Smooth muscle cell (in vitro differentiated cells): Measurements from ENCODE around the gene TRNP1. TPM values are rescaled to one million over a fixed set of nuclear protein-coding genes. Genes with fewer than 3 reads are reported as not detected.

ENCODE experiments used
- DNase-seq: peaks from one replicate; lab custom pipeline; 2025; ENCODE audit not compliant: unreplicated experiment; lab: John Stamatoyannopoulos, UW
- H2AFZ ChIP-seq: fragments of 200-600 bp; sonication (generic); 2 replicates; pipeline ENCODE4 v1.6.0; 2016; ENCODE audit warnings: antibody characterized with exemption, low read depth, mild to moderate bottlenecking
- H3F3A ChIP-seq: fragments of 200-600 bp; sonication (generic); 2 replicates; pipeline ENCODE4 v1.6.0; 2017; ENCODE audit warnings: antibody characterized with exemption, low read depth
- H3K27ac ChIP-seq: fragments of 200-600 bp; sonication (generic); 2 replicates; pipeline ENCODE4 v1.5.1; 2016; ENCODE audit warnings: low read depth, mild to moderate bottlenecking
- H3K27me3 ChIP-seq: fragments of 200-600 bp; sonication (generic); 2 replicates; pipeline ENCODE4 v1.6.1; 2016; ENCODE audit warnings: low read depth, mild to moderate bottlenecking
- H3K36me3 ChIP-seq: fragments of 200-600 bp; sonication (generic); 2 replicates; pipeline ENCODE4 v1.5.1; 2016; ENCODE audit warnings: low read depth
- H3K4me1 ChIP-seq: fragments of 200-600 bp; sonication (generic); 2 replicates; pipeline ENCODE4 v1.5.1; 2016; ENCODE audit warnings: low read depth
- H3K4me2 ChIP-seq: fragments of 200-600 bp; sonication (generic); 2 replicates; pipeline ENCODE4 v1.6.0; 2016; ENCODE audit warnings: mild to moderate bottlenecking
- H3K4me3 ChIP-seq: fragments of 200-600 bp; sonication (generic); 2 replicates; pipeline ENCODE4 v1.5.1; 2016; ENCODE audit warnings: mild to moderate bottlenecking
- H3K79me2 ChIP-seq: fragments of 200-600 bp; sonication (generic); 2 replicates; pipeline ENCODE4 v1.6.0; 2016; ENCODE audit warnings: low read depth, mild to moderate bottlenecking
- H3K9ac ChIP-seq: fragments of 200-600 bp; sonication (generic); 2 replicates; pipeline ENCODE4 v1.6.0; 2016; ENCODE audit warnings: low read depth
- H3K9me3 ChIP-seq: fragments of 200-600 bp; sonication (generic); replicated peaks from 2 replicates; pipeline ENCODE4 v1.5.1; 2016; ENCODE audit warnings: low read depth
- H4K20me1 ChIP-seq: fragments of 200-600 bp; sonication (generic); 2 replicates; pipeline ENCODE4 v1.6.0; 2016; ENCODE audit warnings: low read depth
- WGBS: methylation state at CpG from one replicate; pipeline ENCODE4 v1.1.7; 2016; ENCODE audit warnings: low lambda C conversion rate; 5-methylcytosine and 5-hydroxymethylcytosine counted together
- polyA plus RNA-seq: library from polyadenylated mRNA; unstranded; fragments of >200 nt; fragmentation: Nextera tagmentation; extraction: Ambion mirVana; gene quantifications from 2 replicates; pipeline ENCODE4 v1.2.1, GENCODE V29; 2016
- total RNA-seq: library from RNA; depleted of rRNA; stranded (reverse); fragments of >200 nt; gene quantifications from 2 replicates; pipeline ENCODE4 v1.2.3, GENCODE V29; 2014
- TF ChIP-seq, protein P1 (sequence below): fragments of 200-600 bp; sonication (generic); IDR thresholded peaks from 2 replicates; pipeline ENCODE4 v1.5.1; 2017; ENCODE audit warnings: borderline replicate concordance, mild to moderate bottlenecking, antibody characterized with exemption; ENCODE audit not compliant: insufficient read depth, poor library complexity, severe bottlenecking

Gene TRNP1
- total and polyA plus RNA-seq, 2 experiments from 2014 or later: 4.4 to 18.6 TPM

DNA sequence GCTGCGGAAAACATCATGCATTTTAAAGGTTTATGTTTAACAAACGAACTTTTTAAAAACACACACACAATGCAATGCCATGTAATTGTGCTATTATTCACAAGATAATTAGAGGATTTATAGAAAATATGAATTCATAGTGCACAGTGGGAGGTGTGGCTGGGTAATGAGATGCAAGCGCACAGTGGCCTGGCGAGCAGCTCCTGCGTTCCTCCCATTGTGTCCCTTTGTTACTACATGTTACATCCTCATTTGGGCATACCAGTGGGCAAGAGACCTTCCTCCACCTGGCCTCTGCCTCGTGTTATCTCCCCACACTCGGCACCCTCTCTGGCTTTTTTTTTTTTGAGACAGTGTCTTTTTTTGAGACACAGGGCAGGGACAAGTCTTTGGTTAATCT is 49.2 kb downstream of the TRNP1 start:
- H2AFZ ChIP-seq: no peak overlapping the region
- 90% methylated on average over 7 of the region's 7 CpGs for WGBS
- no peaks in the 10 kb centered on the region for H3K79me2 ChIP-seq
- TF ChIP-seq, protein P1, sequence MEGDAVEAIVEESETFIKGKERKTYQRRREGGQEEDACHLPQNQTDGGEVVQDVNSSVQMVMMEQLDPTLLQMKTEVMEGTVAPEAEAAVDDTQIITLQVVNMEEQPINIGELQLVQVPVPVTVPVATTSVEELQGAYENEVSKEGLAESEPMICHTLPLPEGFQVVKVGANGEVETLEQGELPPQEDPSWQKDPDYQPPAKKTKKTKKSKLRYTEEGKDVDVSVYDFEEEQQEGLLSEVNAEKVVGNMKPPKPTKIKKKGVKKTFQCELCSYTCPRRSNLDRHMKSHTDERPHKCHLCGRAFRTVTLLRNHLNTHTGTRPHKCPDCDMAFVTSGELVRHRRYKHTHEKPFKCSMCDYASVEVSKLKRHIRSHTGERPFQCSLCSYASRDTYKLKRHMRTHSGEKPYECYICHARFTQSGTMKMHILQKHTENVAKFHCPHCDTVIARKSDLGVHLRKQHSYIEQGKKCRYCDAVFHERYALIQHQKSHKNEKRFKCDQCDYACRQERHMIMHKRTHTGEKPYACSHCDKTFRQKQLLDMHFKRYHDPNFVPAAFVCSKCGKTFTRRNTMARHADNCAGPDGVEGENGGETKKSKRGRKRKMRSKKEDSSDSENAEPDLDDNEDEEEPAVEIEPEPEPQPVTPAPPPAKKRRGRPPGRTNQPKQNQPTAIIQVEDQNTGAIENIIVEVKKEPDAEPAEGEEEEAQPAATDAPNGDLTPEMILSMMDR: no peak
- DNase-seq: no peak
- no peaks in the 10 kb centered on the region for H3F3A ChIP-seq
- H3K36me3 ChIP-seq: no peaks in the 10 kb centered on the region
- no peak overlapping the region for H3K4me3 ChIP-seq
- no peak overlapping the region for H3K27ac ChIP-seq
- no peaks in the 10 kb centered on the region for H3K9me3 ChIP-seq
- no peak overlapping the region for H3K9ac ChIP-seq
- no peaks in the 10 kb centered on the region for H4K20me1 ChIP-seq
- no peaks in the 10 kb centered on the region for H3K27me3 ChIP-seq
- H3K4me1 ChIP-seq: no peaks in the 10 kb centered on the region
- H3K4me2 ChIP-seq: no peak overlapping the region

GRCh38 chr1:27044613-27045151 is 51.2 kb downstream of the TRNP1 start:
- Histone ChIP-seq H3K9me3 (no peaks in the 10 kb centered on the region), H2AFZ (peak overlapping the region; percentile 47), H4K20me1 (no peaks in the 10 kb centered on the region), H3K9ac (no peak overlapping the region), H3K4me3 (no peak overlapping the region), H3K27me3 (no peaks in the 10 kb centered on the region), H3K4me2 (peak overlapping the region; percentile 2), H3K4me1 (no peaks in the 10 kb centered on the region), H3K79me2 (no peaks in the 10 kb centered on the region), H3F3A (no peaks in the 10 kb centered on the region), H3K36me3 (no peaks in the 10 kb centered on the region), H3K27ac (no peak overlapping the region)
- peak; percentile 77 for DNase-seq
- TF ChIP-seq, protein P1: peak; percentile 92
- 13% methylated on average over 12 of the region's 12 CpGs for WGBS

- Histone ChIP-seq H3K9me3 (no peaks in the 10 kb centered on the region), H3K9ac (no peak overlapping the region), H3K4me3 (no peak overlapping the region), H3F3A (no peaks in the 10 kb centered on the region), H3K27ac (no peak overlapping the region), H3K4me1 (no peaks in the 10 kb centered on the region), H2AFZ (peak overlapping the region; percentile 3), H3K36me3 (no peaks in the 10 kb centered on the region), H3K4me2 (no peak overlapping the region), H3K79me2 (no peaks in the 10 kb centered on the region), H4K20me1 (no peaks in the 10 kb centered on the region), H3K27me3 (no peaks in the 10 kb centered on the region)
- TF ChIP-seq, protein P1: peak; percentile 87
- 28% methylated on average over 13 of the region's 17 CpGs for WGBS
- peak; percentile 15 for DNase-seq
Measured at GRCh38 chr1:27045973-27046558, 52.6 kb downstream of the TRNP1 start.

GRCh38 chr1:27047914-27048313 is 54.4 kb downstream of the TRNP1 start:
- TF ChIP-seq, protein P1: no peak
- WGBS: 89% methylated on average over 6 of the region's 6 CpGs
- no peaks in the 10 kb centered on the region for H3F3A ChIP-seq

More at GRCh38 chr1:27047914-27048313, 54.4 kb downstream of the TRNP1 start:
- no peak for DNase-seq
- Histone ChIP-seq H3K9ac (no peak overlapping the region), H3K9me3 (no peaks in the 10 kb centered on the region), H4K20me1 (no peaks in the 10 kb centered on the region), H3K4me3 (no peak overlapping the region), H3K27ac (no peak overlapping the region), H3K79me2 (no peaks in the 10 kb centered on the region), H3K4me2 (no peak overlapping the region), H2AFZ (no peak overlapping the region), H3K36me3 (no peaks in the 10 kb centered on the region), H3K4me1 (no peaks in the 10 kb centered on the region), H3K27me3 (no peaks in the 10 kb centered on the region)
